Measurements from ENCODE around the gene TSHZ1.

Gene TSHZ1

DNA sequence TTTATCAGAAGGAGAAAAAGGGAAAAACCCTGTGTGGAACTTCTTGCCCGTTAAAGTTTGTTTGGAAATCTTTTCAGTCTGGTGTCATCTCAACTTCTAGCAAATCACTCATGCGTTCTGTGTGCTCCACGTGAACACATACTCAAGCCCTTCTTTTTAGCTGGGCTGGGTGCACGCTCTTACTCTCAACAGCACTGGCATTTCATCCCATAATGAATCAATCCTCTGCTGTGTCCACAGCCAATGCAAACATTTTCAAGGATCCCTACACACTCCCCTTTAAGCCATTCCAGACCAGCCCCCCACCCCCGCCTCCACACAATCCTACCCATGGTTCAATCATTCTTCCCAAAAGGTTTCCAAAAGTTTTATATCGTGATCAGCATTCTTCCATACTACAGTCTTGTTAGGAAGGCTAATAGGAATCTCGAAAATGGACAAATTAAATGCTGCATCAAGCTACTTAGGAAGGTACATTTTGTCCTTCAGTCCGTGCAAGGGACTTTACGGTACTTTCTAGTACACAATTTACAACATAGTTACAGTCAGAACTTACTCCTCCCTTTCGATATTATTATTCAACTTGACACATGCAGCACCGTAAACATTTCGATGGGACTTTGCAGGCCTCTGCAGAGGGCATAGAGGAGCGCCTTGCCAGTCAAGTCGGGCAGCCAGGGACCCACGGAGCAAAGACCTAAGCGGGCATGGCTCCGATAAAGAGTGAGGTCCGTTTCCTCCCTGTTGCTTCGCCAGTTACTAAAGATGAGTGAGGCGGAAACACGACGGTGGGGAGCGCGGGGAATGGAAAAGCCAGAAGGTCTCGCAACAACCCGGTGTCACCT is 3.1 kb upstream of the TSHZ1 start:
- DNase-seq (ENCODE audit: low read depth, low spot score) = peak; percentile 64
- H3K4me3 ChIP-seq (ENCODE audit: low read depth, low read length) = peak overlapping the region; percentile 90
- in situ Hi-C loops (cut with HindIII; ENCODE audit: low sequenced_read_pairs) = no loop called here
- TF ChIP-seq, protein P1, sequence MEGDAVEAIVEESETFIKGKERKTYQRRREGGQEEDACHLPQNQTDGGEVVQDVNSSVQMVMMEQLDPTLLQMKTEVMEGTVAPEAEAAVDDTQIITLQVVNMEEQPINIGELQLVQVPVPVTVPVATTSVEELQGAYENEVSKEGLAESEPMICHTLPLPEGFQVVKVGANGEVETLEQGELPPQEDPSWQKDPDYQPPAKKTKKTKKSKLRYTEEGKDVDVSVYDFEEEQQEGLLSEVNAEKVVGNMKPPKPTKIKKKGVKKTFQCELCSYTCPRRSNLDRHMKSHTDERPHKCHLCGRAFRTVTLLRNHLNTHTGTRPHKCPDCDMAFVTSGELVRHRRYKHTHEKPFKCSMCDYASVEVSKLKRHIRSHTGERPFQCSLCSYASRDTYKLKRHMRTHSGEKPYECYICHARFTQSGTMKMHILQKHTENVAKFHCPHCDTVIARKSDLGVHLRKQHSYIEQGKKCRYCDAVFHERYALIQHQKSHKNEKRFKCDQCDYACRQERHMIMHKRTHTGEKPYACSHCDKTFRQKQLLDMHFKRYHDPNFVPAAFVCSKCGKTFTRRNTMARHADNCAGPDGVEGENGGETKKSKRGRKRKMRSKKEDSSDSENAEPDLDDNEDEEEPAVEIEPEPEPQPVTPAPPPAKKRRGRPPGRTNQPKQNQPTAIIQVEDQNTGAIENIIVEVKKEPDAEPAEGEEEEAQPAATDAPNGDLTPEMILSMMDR (IDR thresholded peaks at IDR 0.05; ENCODE audit: low read depth, low read length) = no peak

DNA sequence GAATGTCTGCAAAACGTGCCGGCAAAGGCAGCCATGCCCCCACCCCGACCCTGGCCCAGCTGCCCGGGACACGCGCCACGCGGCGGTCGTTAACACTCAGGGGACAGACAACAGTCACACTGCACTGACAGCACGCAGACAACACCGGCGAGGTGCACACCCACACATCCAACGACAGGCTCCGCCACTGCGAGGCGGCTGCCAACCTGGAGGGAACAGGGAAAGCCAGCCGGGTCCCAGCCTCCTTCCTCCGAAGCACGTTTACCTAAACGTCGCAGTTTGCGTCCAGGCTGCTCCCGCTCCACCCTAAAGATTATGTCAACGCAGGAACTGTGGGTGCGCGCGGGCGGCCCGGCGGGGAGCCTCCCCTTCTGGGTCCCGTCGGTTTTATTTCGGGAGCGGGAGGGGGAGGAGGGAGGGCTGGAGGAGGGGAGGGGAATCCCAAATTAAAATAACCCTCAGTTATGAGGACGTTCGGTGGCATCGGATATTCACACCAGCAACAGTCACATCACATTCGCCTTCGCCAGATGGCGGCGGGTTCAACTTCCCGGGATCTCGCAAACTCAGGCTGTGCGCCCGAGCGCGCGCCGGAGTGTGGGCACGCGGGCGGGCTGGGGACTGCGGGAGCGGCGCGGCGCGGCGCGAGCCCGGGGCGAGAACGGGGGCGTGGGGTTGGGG is 2.3 kb upstream of the TSHZ1 start:
- in situ Hi-C loops (cut with HindIII; ENCODE audit: low sequenced_read_pairs) = no loop called here
- peak; percentile 46 for DNase-seq (ENCODE audit: low read depth, low spot score)

DNA sequence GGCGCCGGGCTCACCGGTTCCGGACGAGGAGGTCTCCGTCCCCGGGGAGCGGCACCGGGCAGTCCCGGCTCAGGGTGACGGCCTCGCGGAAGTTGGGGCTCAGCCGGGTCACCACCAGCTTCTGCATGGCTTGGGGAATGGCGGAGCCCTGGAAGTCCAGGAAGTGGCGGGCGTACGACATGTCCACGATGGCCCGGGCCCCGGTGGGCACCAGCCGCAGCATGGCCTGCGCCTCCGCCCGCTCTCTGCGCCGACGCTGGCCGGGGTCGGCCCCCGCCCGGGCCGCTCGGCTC is 1.8 kb upstream of the TSHZ1 start:
- TF ChIP-seq, protein P1 (IDR thresholded peaks at IDR 0.05; ENCODE audit: low read depth, low read length) = no peak
- no peak for DNase-seq (ENCODE audit: low read depth, low spot score)
- in situ Hi-C loops (cut with HindIII; ENCODE audit: low sequenced_read_pairs) = no loop called here

More for the DNA sequence above, 2.3 kb upstream of the TSHZ1 start:
- H3K4me3 ChIP-seq (ENCODE audit: low read depth, low read length) = peak overlapping the region; percentile 90
- TF ChIP-seq, protein P1 (IDR thresholded peaks at IDR 0.05; ENCODE audit: low read depth, low read length) = peak; percentile 12

DNA sequence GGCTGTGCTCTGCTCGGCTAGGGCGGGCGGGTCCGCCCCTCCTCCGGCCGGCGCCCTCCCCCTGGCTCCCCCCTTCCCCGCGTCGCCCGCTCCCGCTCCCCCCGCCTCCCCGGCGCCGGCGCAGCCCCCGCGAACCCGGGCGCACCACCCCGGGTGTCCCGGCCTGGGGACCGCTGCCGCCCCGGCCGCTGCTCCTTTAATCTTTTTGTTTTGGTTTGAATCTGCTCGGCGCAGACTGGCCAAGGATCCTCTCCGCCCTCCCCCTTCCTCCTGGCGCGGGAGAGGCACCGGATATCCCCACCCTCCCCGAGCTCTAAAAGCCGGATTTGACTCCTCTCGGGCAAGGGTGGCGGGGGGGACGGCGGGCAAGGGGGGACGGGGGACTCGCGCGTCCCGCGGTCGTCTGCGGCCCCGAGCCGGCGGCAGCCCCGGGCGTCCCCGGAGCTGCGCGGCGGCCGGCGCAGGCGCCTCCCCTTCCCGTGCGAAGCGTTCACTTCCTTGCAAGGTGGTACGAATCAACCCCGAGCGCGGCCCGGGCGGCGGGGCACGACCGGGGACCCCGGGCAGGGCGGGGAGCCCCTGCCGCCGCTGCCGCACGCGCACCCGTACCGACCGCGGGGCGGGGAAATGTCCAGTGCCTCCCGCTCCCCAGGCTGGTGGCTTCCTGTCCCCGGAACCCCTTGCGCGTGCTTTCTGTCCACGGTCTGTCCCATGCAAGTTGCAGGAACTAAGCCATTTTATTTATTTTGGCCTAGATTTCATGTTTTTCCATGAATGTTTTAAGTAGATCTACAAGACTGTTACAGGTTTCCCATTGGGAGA is 1.3 kb upstream of the TSHZ1 start, which contains the start of gene PTGR3:
PTGR3 (minus strand) TSS at position 11 of the 822 bp plus-strand sequence. CDS start 81 bp downstream, outside the sequence.
- in situ Hi-C loops (cut with HindIII; ENCODE audit: low sequenced_read_pairs) = no loop called here
- peak; percentile 87 for DNase-seq (ENCODE audit: low read depth, low spot score)
- TF ChIP-seq, protein P1 (IDR thresholded peaks at IDR 0.05; ENCODE audit: low read depth, low read length) = no peak

More for the DNA sequence above, 1.8 kb upstream of the TSHZ1 start:
- H3K4me3 ChIP-seq (ENCODE audit: low read depth, low read length) = peak overlapping the region; percentile 90

DNA sequence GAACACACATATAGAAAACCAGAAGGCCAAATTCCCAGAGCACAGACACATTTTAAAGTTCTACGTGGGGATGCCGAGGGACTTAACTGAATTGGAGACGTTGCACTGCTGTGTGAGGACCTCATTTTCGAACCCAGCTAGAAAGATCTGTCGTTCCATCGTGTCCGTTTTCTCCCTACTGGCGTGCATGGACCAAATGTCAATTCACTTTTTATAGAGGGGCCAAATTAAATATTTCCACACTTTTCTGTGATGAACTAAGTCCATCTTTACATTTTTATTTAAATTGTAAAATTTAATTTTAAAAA is 692 bp upstream of the TSHZ1 start:
- TF ChIP-seq, protein P1 (IDR thresholded peaks at IDR 0.05; ENCODE audit: low read depth, low read length) = no peak
- peak; percentile 71 for DNase-seq (ENCODE audit: low read depth, low spot score)
- in situ Hi-C loops (cut with HindIII; ENCODE audit: low sequenced_read_pairs) = no loop called here
- H3K4me3 ChIP-seq (ENCODE audit: low read depth, low read length) = peak overlapping the region; percentile 90

More for the DNA sequence above, 1.3 kb upstream of the TSHZ1 start, which contains the start of gene PTGR3:
- peak within 1 kb of the TSS; percentile 90 for H3K4me3 ChIP-seq (ENCODE audit: low read depth, low read length)

DNA sequence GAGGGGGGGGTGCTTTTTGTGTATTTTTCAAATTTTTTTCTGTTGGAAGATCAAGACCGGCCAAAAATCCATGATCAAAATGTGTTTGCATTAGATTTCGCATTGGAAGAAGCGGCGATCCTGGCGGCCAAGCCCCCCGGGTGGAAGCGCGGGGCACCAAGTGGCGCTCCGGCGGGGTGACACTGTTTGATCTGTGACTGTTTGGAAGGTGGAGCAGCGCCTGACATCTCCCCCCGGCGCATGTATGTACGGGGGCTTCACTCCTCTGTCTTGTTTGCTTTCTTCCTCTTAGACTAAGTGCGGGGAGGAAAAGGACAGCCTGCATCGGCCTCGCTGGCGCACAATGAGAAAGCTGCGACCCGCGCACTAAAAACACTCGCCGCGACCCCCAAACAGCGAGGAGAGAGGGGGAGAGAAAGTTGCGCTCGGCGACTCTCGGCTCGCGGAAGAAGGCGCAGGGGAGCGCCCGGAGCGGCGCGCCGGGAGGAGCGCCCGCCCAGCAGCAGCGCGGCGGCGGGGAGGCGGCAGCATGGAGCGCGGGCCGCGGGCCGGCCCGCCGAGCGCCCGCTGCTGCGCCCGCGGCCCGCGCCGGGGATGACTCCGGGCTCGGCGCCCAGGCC is 515 bp downstream of the TSHZ1 start:
- DNase-seq (ENCODE audit: low read depth, low spot score) = peak; percentile 41
- TF ChIP-seq, protein P1 (IDR thresholded peaks at IDR 0.05; ENCODE audit: low read depth, low read length) = no peak
- in situ Hi-C loops (cut with HindIII; ENCODE audit: low sequenced_read_pairs) = no loop called here
- H3K4me3 ChIP-seq (ENCODE audit: low read depth, low read length) = peak overlapping the region; percentile 90

All from astrocyte of the spinal cord (primary cell).